Measurements from ENCODE around the gene TRPC4.

The TRPC4 gene

DNA sequence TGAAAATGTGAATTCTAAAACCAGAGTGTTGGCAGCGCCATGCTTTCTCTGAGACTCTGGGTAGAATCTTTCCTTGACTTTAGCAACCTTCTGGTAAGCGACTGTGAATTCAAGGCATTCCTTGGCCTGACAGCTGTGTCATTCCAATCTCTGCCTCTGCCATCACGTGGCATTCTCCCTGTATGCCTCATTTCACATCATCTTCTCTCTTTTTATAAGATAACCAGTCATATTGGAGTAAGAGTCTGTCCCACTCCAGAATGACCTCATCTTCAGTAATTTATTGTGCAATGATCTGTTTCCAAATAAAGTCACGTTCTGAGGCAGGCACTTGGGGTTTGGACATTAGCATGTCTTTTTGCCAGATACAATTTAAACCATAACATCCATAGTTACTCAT is 167.6 kb downstream of the TRPC4 start:
- no peak overlapping the region for H3K27ac ChIP-seq
- no peak overlapping the region for H3K4me3 ChIP-seq
- DNase-seq (ENCODE audit: low read depth, low spot score) = no peak
- no peaks in the 10 kb centered on the region for H3K9me3 ChIP-seq (ENCODE audit: low read depth, low read length)
- H3K36me3 ChIP-seq (ENCODE audit: insufficient read depth, low read length) = no peaks in the 10 kb centered on the region
- H3K9ac ChIP-seq (ENCODE audit: insufficient read length) = no peak overlapping the region
- no peak for TF ChIP-seq POLR2AphosphoS5 (IDR thresholded peaks at IDR 0.05; ENCODE audit: borderline replicate concordance, low read depth, low read length)
- no peak for TF ChIP-seq EZH2 (IDR thresholded peaks at IDR 0.05)
- TF ChIP-seq FOXP2 (optimal IDR thresholded peaks at IDR 0.05; ENCODE audit: control extremely low read depth, extremely low read length, insufficient read depth) = no peak

- Histone ChIP-seq H3K9ac (ENCODE audit: insufficient read length) (no peak overlapping the region), H3K27ac (no peak overlapping the region), H3K36me3 (ENCODE audit: insufficient read depth, low read length) (no peaks in the 10 kb centered on the region), H3K9me3 (ENCODE audit: low read depth, low read length) (no peaks in the 10 kb centered on the region), H3K4me3 (no peak overlapping the region)
- TF ChIP-seq POLR2AphosphoS5 (IDR thresholded peaks at IDR 0.05; ENCODE audit: borderline replicate concordance, low read depth, low read length) (no peak), FOXP2 (optimal IDR thresholded peaks at IDR 0.05; ENCODE audit: control extremely low read depth, extremely low read length, insufficient read depth) (no peak), EZH2 (IDR thresholded peaks at IDR 0.05) (no peak)
- DNase-seq (ENCODE audit: low read depth, low spot score) = no peak
Measured at GRCh38 chr13:37701306-37701705, 168.3 kb downstream of the TRPC4 start.

- H3K4me3 ChIP-seq = no peak overlapping the region
- TF ChIP-seq FOXP2 (optimal IDR thresholded peaks at IDR 0.05; ENCODE audit: control extremely low read depth, extremely low read length, insufficient read depth) = no peak
- no peaks in the 10 kb centered on the region for H3K36me3 ChIP-seq (ENCODE audit: insufficient read depth, low read length)
- DNase-seq (ENCODE audit: low read depth, low spot score) = no peak
- H3K9ac ChIP-seq (ENCODE audit: insufficient read length) = no peak overlapping the region
- no peaks in the 10 kb centered on the region for H3K9me3 ChIP-seq (ENCODE audit: low read depth, low read length)
- no peak overlapping the region for H3K27ac ChIP-seq
Measured at GRCh38 chr13:37700887-37701286, 168.7 kb downstream of the TRPC4 start.

DNA sequence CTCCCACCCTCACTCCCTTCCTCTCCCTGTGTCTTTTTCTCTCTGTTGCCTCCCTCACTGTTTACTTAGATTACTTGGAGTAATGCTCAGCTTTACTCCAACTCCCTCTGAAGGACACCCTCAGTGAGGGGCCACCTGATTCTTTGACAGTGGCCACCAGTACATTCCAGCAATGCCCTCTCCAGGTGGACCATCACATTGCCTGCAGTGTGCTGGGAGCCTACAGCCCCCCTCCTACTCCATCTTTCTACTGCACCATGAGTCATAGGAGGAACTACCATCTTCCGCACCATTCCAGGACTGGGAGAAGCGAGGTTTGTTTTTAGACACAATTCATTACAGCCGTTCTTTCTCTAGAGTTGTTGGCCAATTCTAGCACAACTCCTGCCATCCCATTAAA is 174.4 kb downstream of the TRPC4 start:
- H3K4me3 ChIP-seq = no peak overlapping the region
- no peak overlapping the region for H3K27ac ChIP-seq
- no peak overlapping the region for H3K9ac ChIP-seq (ENCODE audit: insufficient read length)
- DNase-seq (ENCODE audit: low read depth, low spot score) = no peak
- no peak for TF ChIP-seq POLR2AphosphoS5 (IDR thresholded peaks at IDR 0.05; ENCODE audit: borderline replicate concordance, low read depth, low read length)
- no peak for TF ChIP-seq FOXP2 (optimal IDR thresholded peaks at IDR 0.05; ENCODE audit: control extremely low read depth, extremely low read length, insufficient read depth)
- no peak for TF ChIP-seq EZH2 (IDR thresholded peaks at IDR 0.05)
- no peaks in the 10 kb centered on the region for H3K36me3 ChIP-seq (ENCODE audit: insufficient read depth, low read length)
- no peaks in the 10 kb centered on the region for H3K9me3 ChIP-seq (ENCODE audit: low read depth, low read length)

DNA sequence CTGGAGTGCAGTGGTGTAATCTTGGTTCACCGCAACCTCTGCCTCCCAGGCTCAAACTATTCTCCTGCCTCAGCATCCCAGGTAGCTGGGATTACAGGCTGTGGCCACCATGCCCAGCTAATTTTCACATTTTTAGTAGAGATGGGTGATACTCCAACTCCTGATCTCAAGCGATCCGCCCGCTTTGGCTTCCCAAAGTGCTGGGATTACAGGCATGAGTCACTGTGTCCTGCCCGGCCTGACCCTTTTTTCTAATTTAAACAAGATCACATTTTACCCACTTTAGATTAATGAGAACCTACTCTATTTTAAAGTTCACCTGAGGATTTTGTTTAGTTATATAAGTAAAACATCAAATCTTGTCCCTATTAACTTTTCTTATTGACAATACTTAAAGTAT is 179.2 kb downstream of the TRPC4 start:
- TF ChIP-seq FOXP2 (optimal IDR thresholded peaks at IDR 0.05; ENCODE audit: control extremely low read depth, extremely low read length, insufficient read depth) = no peak
- no peak for TF ChIP-seq POLR2AphosphoS5 (IDR thresholded peaks at IDR 0.05; ENCODE audit: borderline replicate concordance, low read depth, low read length)
- TF ChIP-seq EZH2 (IDR thresholded peaks at IDR 0.05) = no peak
- no peak overlapping the region for H3K9ac ChIP-seq (ENCODE audit: insufficient read length)

DNA sequence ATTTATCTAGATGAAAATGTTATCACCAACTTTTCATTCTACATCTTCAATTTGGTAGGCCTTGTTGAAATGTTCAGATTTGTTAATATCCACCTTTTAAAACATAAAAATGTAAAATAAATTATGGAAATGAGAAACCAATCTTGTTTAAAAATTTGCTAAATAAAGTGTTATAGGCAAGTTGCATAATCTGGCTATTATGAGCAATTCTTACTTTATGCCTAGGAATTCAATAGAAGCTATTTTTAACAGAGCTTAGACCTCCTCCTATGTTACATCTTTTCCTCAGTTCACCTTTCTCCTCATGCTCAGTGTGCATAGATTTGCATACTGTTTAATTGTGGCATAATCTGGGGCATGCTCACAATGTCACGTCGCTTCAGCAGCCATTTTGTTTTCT is 183.1 kb downstream of the TRPC4 start:
- DNase-seq (ENCODE audit: low read depth, low spot score) = no peak
- H3K4me3 ChIP-seq = no peak overlapping the region
- no peak overlapping the region for H3K9ac ChIP-seq (ENCODE audit: insufficient read length)
- TF ChIP-seq POLR2AphosphoS5 (IDR thresholded peaks at IDR 0.05; ENCODE audit: borderline replicate concordance, low read depth, low read length) (no peak), FOXP2 (optimal IDR thresholded peaks at IDR 0.05; ENCODE audit: control extremely low read depth, extremely low read length, insufficient read depth) (no peak), EZH2 (IDR thresholded peaks at IDR 0.05) (no peak)
- no peaks in the 10 kb centered on the region for H3K36me3 ChIP-seq (ENCODE audit: insufficient read depth, low read length)
- H3K9me3 ChIP-seq (ENCODE audit: low read depth, low read length) = no peaks in the 10 kb centered on the region
- H3K27ac ChIP-seq = no peak overlapping the region

More for the DNA sequence above, 179.2 kb downstream of the TRPC4 start:
- no peak for DNase-seq (ENCODE audit: low read depth, low spot score)
- Histone ChIP-seq H3K36me3 (ENCODE audit: insufficient read depth, low read length) (no peaks in the 10 kb centered on the region), H3K27ac (no peak overlapping the region), H3K4me3 (no peak overlapping the region), H3K9me3 (ENCODE audit: low read depth, low read length) (no peaks in the 10 kb centered on the region)

DNA sequence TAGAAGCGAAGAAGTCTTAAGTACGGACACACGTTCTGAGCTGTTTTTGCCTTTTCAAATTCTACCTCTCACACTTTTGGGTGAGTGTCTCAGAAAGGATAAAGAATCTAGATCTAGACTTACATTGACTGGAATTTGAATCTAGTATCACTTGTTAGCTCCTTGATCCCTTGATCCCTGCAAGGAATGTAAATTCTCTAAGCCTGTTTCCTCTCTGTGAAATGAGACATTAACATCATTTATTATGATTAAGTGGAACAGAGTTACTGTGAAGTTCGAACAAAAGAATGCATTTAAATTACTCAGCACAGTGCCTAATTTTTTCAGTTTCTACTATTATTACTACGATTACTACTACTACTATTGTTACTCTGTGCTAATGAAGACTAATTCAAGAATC is 184.4 kb downstream of the TRPC4 start:
- Histone ChIP-seq H3K9ac (ENCODE audit: insufficient read length) (no peak overlapping the region), H3K9me3 (ENCODE audit: low read depth, low read length) (no peaks in the 10 kb centered on the region), H3K4me3 (no peak overlapping the region), H3K27ac (no peak overlapping the region), H3K36me3 (ENCODE audit: insufficient read depth, low read length) (no peaks in the 10 kb centered on the region)
- no peak for DNase-seq (ENCODE audit: low read depth, low spot score)
- no peak for TF ChIP-seq EZH2 (IDR thresholded peaks at IDR 0.05)
- no peak for TF ChIP-seq POLR2AphosphoS5 (IDR thresholded peaks at IDR 0.05; ENCODE audit: borderline replicate concordance, low read depth, low read length)
- TF ChIP-seq FOXP2 (optimal IDR thresholded peaks at IDR 0.05; ENCODE audit: control extremely low read depth, extremely low read length, insufficient read depth) = no peak

- Histone ChIP-seq H3K27ac (no peak overlapping the region), H3K9ac (ENCODE audit: insufficient read length) (no peak overlapping the region), H3K36me3 (ENCODE audit: insufficient read depth, low read length) (no peaks in the 10 kb centered on the region), H3K4me3 (no peak overlapping the region), H3K9me3 (ENCODE audit: low read depth, low read length) (no peaks in the 10 kb centered on the region)
- TF ChIP-seq POLR2AphosphoS5 (IDR thresholded peaks at IDR 0.05; ENCODE audit: borderline replicate concordance, low read depth, low read length) (no peak), FOXP2 (optimal IDR thresholded peaks at IDR 0.05; ENCODE audit: control extremely low read depth, extremely low read length, insufficient read depth) (no peak), EZH2 (IDR thresholded peaks at IDR 0.05) (no peak)
- DNase-seq (ENCODE audit: low read depth, low spot score) = no peak
Measured at GRCh38 chr13:37682496-37682895, 187.1 kb downstream of the TRPC4 start.

- Histone ChIP-seq H3K9me3 (ENCODE audit: low read depth, low read length) (no peaks in the 10 kb centered on the region), H3K4me3 (no peak overlapping the region), H3K27ac (no peak overlapping the region), H3K36me3 (ENCODE audit: insufficient read depth, low read length) (no peaks in the 10 kb centered on the region), H3K9ac (ENCODE audit: insufficient read length) (no peak overlapping the region)
- DNase-seq (ENCODE audit: low read depth, low spot score) = no peak
- TF ChIP-seq POLR2AphosphoS5 (IDR thresholded peaks at IDR 0.05; ENCODE audit: borderline replicate concordance, low read depth, low read length) = no peak
- no peak for TF ChIP-seq EZH2 (IDR thresholded peaks at IDR 0.05)
- no peak for TF ChIP-seq FOXP2 (optimal IDR thresholded peaks at IDR 0.05; ENCODE audit: control extremely low read depth, extremely low read length, insufficient read depth)
Measured at GRCh38 chr13:37681281-37682032, 188.1 kb downstream of the TRPC4 start.
